K562 (cell line): ENCODE measurements around the gene LPAR5. TPM values are rescaled to one million over a fixed set of nuclear protein-coding genes. Genes with fewer than 3 reads are reported as not detected.

Experiments used
- ATAC-seq: fragments of 200-7000 bp; cut with Tn5 transposase; 3 replicates; pipeline ENCODE4 v1.9.1; 2020; ENCODE audit warnings: moderate library complexity
- BruUV-seq: library from RNA; stranded (reverse); fragments of 400-500 nt; replicated peaks from 2 replicates; lab custom pipeline; 2021; lab: Mats Ljungman, UMichigan
- CTCF ChIA-PET: fragments of 300-600 bp; formaldehyde crosslinking; extraction: SDS; loops from one replicate; lab custom pipeline; 2021; ENCODE audit warnings: low intra/inter-chr PET ratio; lab: Yijun Ruan, JAX
- POLR2A ChIA-PET: fragments of 300-600, 350-650 bp; sonication (Branson Sonifier 250); formaldehyde crosslinking; extraction: SDS; loops from one replicate; lab custom pipeline; 2021; ENCODE audit warnings: antibody characterized with exemption, inconsistent platforms; lab: Yijun Ruan, JAX
- DNase-seq, 4 experiments: peaks; one replicate each; pipeline versions ENCODE4 v3.0.0 to v3.0.0-alpha.2; 2011 to 2018; ENCODE audit warnings: low spot score in 3 of 4, mixed read lengths in 3 of 4; ENCODE audit errors: extremely low read depth in 1 of 4
- FAIRE-seq: peaks from 2 replicates; lab custom pipeline; 2011; peaks lifted over from hg19 to GRCh38; lab: Jason Lieb, UNC
- H2AFZ ChIP-seq: 2 replicates; pipeline ENCODE4 v1.6.0; 2011; ENCODE audit warnings: low read depth, low read length, control low read depth, inconsistent platforms
- H3K27ac ChIP-seq: fragments of 200-600 bp; 3 replicates; pipeline ENCODE4 v1.8.0; 2011; ENCODE audit warnings: low read depth, mild to moderate bottlenecking, control low read depth, inconsistent platforms, low read length, moderate library complexity, mixed read lengths; ENCODE audit errors: extremely low read depth
- H3K27me3 ChIP-seq, 2 experiments: fragments of 300-600 bp in 1 of 2; 2 replicates in 1 of 2; 3 replicates in 1 of 2; pipeline versions ENCODE4 v1.6.0 to v1.8.0; 2011; ENCODE audit warnings: inconsistent platforms in 2 of 2, low read length in 2 of 2, mild to moderate bottlenecking in 1 of 2, mixed read lengths in 1 of 2, moderate library complexity in 1 of 2; ENCODE audit not compliant: control insufficient read depth in 2 of 2, insufficient read depth in 2 of 2
- H3K36me3 ChIP-seq: fragments of 300-600 bp; 3 replicates; pipeline ENCODE4 v1.8.0; 2011; ENCODE audit warnings: mild to moderate bottlenecking, low read length, inconsistent platforms; ENCODE audit not compliant: control insufficient read depth, insufficient read depth
- H3K4me1 ChIP-seq, 2 experiments: fragments of 200-600 bp in 1 of 2; replicated peaks in 1 of 2; 2 replicates in 1 of 2; 3 replicates in 1 of 2; pipeline versions ENCODE4 v1.5.1 to v1.8.0; 2011; ENCODE audit warnings: inconsistent platforms in 2 of 2, low read length in 2 of 2, mild to moderate bottlenecking in 1 of 2, mixed read lengths in 1 of 2, moderate library complexity in 1 of 2; ENCODE audit not compliant: control insufficient read depth in 2 of 2, insufficient read depth in 2 of 2
- H3K4me2 ChIP-seq: 2 replicates; pipeline ENCODE4 v1.6.1; 2011; ENCODE audit warnings: low read length, control low read depth, inconsistent platforms, mixed read lengths; ENCODE audit not compliant: insufficient read depth
- H3K4me3 ChIP-seq: fragments of 200-600 bp; sonication (generic), shearing (Covaris generic); 2 replicates; pipeline ENCODE4 v1.5.1; 2016; ENCODE audit warnings: control low read depth, inconsistent platforms
- H3K79me2 ChIP-seq: fragments of 200-600 bp; 3 replicates; pipeline ENCODE4 v1.8.0; 2011; ENCODE audit warnings: low read length, inconsistent platforms; ENCODE audit not compliant: control insufficient read depth, insufficient read depth
- H3K9ac ChIP-seq, 2 experiments: 2 replicates each; pipeline versions ENCODE4 v1.6.0 to v1.6.1; 2011; ENCODE audit warnings: low read depth in 2 of 2, low read length in 2 of 2, control low read depth in 1 of 2, inconsistent platforms in 1 of 2, mild to moderate bottlenecking in 1 of 2, mixed read lengths in 1 of 2; ENCODE audit not compliant: insufficient read depth in 1 of 2
- H3K9me1 ChIP-seq: one replicate; pipeline ENCODE4 v1.6.0; 2011; ENCODE audit warnings: inconsistent platforms, mild to moderate bottlenecking, low read length, moderate library complexity; ENCODE audit not compliant: control insufficient read depth, insufficient read depth
- H3K9me3 ChIP-seq: replicated peaks from 2 replicates; pipeline ENCODE4 v1.5.1; 2011; ENCODE audit warnings: low read depth, low read length, inconsistent platforms; ENCODE audit not compliant: control insufficient read depth, insufficient read depth
- H4K20me1 ChIP-seq: replicated peaks from 2 replicates; pipeline ENCODE4 v1.6.1; 2011; ENCODE audit warnings: low read length, inconsistent platforms, mixed read lengths; ENCODE audit not compliant: control insufficient read depth, insufficient read depth
- CTCF ChIP-seq, 3 experiments: IDR thresholded peaks in 2 of 3; conservative IDR thresholded peaks in 1 of 3; 2 replicates each; pipeline ENCODE4 v1.5.1; 2011 to 2012; ENCODE audit warnings: low read length in 3 of 3, mild to moderate bottlenecking in 3 of 3, control low read depth in 2 of 3, improper control_type of control experiment in 1 of 3, inconsistent platforms in 1 of 3, low read depth in 1 of 3, mixed read lengths in 1 of 3, moderate library complexity in 1 of 3; ENCODE audit not compliant: insufficient read depth in 2 of 3
- CUX1 ChIP-seq: fragments of 200-800 bp; sonication (Bioruptor generic); IDR thresholded peaks from 2 replicates; pipeline ENCODE4 v1.6.1; 2016; ENCODE audit warnings: missing genetic modification characterization, missing compliant biosample characterization
- E2F3 ChIP-seq: fragments of 250-450 bp; sonication (Bioruptor Pico); IDR thresholded peaks from 2 replicates; pipeline ENCODE4 v1.4.0; 2020; ENCODE audit warnings: mild to moderate bottlenecking
- FOSL1 ChIP-seq: fragments of 200-800 bp; sonication (Bioruptor generic); conservative IDR thresholded peaks from 2 replicates; pipeline ENCODE4 v1.6.1; 2016; ENCODE audit warnings: missing genetic modification characterization, missing compliant biosample characterization
- JUNB ChIP-seq: fragments of 450-650 bp; formaldehyde crosslinking; conservative IDR thresholded peaks from 2 replicates; pipeline ENCODE4 v1.4.0; 2020; ENCODE audit warnings: mild to moderate bottlenecking
- POLR2G ChIP-seq: fragments of 200-400 bp; formaldehyde crosslinking; IDR thresholded peaks from 2 replicates; pipeline ENCODE4 v1.6.1; 2017; ENCODE audit warnings: low read depth, mild to moderate bottlenecking, antibody characterized with exemption, low read length, moderate library complexity
- RBFOX2 ChIP-seq: fragments of 200-400 bp; formaldehyde crosslinking; IDR thresholded peaks from 2 replicates; pipeline ENCODE4 v1.6.1; 2017; ENCODE audit warnings: low read depth, mild to moderate bottlenecking, low read length, moderate library complexity
- TRIM24 ChIP-seq, 2 experiments: fragments of 450-650 bp; IDR thresholded peaks; 2 replicates each; pipeline ENCODE4 v1.6.1; 2016
- ZEB2 ChIP-seq: fragments of 450-650 bp; IDR thresholded peaks from 2 replicates; pipeline ENCODE4 v1.6.1; 2016
- ZFX ChIP-seq: sonication (generic); formaldehyde crosslinking; IDR thresholded peaks from 2 replicates; pipeline ENCODE4 v1.8.0; 2022; ENCODE audit warnings: mild to moderate bottlenecking, missing genetic modification reagents, moderate library complexity
- ZNF639 ChIP-seq, 2 experiments: fragments of 200-800 bp in 1 of 2; sonication (Bioruptor generic) in 1 of 2; sonication (generic) in 1 of 2; formaldehyde crosslinking in 1 of 2; IDR thresholded peaks in 1 of 2; conservative IDR thresholded peaks in 1 of 2; 2 replicates each; pipeline versions ENCODE4 v1.5.0 to v1.6.1; 2016 to 2020; ENCODE audit warnings: missing compliant biosample characterization in 1 of 2, missing genetic modification characterization in 1 of 2, missing genetic modification reagents in 1 of 2
- WGBS: fragments of 100-300 bp; shearing (Covaris generic); methylation state at CpG from one replicate; pipeline ENCODE4 v1.1.6; 2016; ENCODE audit warnings: low coverage, mixed read lengths; ENCODE audit not compliant: insufficient coverage; ENCODE audit errors: missing lambda C conversion rate; 5-methylcytosine and 5-hydroxymethylcytosine counted together
- in situ Hi-C: fragments of 300-500 bp; cut with MboI; formaldehyde crosslinking; loops from 4 replicates; pipeline ENCODE4 v1.15.0; 2018; ENCODE audit warnings: inconsistent platforms, mixed read lengths
- intact Hi-C: fragments of 100-400 bp; cut with micrococcal nuclease; formaldehyde crosslinking; loops from 2 replicates; pipeline ENCODE4 v1.14.2; 2022
- polyA plus RNA-seq, 8 experiments: library from polyadenylated mRNA; depleted of rRNA in 4 of 8; stranded (reverse) in 5 of 8; unstranded in 3 of 8; fragments of >200 nt; fragmentation: Nextera tagmentation in 2 of 8; fragmentation: Illumina TruSeq in 1 of 8; extraction: Ambion mirVana in 2 of 8; extraction: Trizol in 1 of 8; gene quantifications; 2 replicates each; pipeline versions ENCODE4 v1.2.1 to v1.2.3, GENCODE V29; 2011 to 2014; ENCODE audit warnings: inconsistent platforms in 1 of 8, missing spikeins in 1 of 8
- total RNA-seq, 7 experiments: library from RNA; depleted of rRNA in 6 of 7; stranded (reverse); fragments of >200 nt in 6 of 7; fragmentation: Illumina TruSeq in 2 of 7; extraction: Trizol in 2 of 7; gene quantifications; 2 replicates each; pipeline versions ENCODE4 v1.2.1 to v1.2.3, GENCODE V29; 2011 to 2021; ENCODE audit warnings: low replicate concordance in 1 of 7

Gene LPAR5
- total and polyA plus RNA-seq, 9 of the 15 experiments (the other 6 are each of a cell fraction or from before 2014, with no cell fraction given), result 1.3 to 11.7 (median 3.6) TPM

- H3K9me3 ChIP-seq, result no peaks in the 10 kb centered on the region
- POLR2A ChIA-PET, result interaction anchor here (0.6 to 2.2 kb wide), 9 partner anchors 10 to 253 kb away, joined by 3 to 8 read pairs (median 4); partner anchors contain the start of genes TPI1 and ZNF384
- CTCF ChIA-PET, result interaction anchor here (0.7 kb wide), 1 partner anchor 76 kb away, joined by 4 read pairs; no protein-coding TSS in a partner anchor
- no peaks in the 10 kb centered on the region for H3K27me3 ChIP-seq
- H3K27ac ChIP-seq, result peak overlapping the region; percentile 85
- intact Hi-C loops (loop anchor here (1.0 to 10.0 kb wide), 3 partner anchors 9 to 211 kb away; partner anchors contain the start of genes GPR162, P3H3 and ZNF384), in situ Hi-C loops (no loop called here)
- no TSS peak for BruUV-seq
- H3K79me2 ChIP-seq, result no peaks in the 10 kb centered on the region; the same call in 2 of the 3 replicates
- ATAC-seq, result peak; percentile 89
- H2AFZ ChIP-seq, result peak overlapping the region; percentile 52
- H3K4me1 ChIP-seq, result peaks cover 29 to 43% of the 10 kb centered on the region in 2 experiments
- DNase-seq, result peak; percentile 82 to 95 (median 87)
- 28% methylated on average over 4 of the region's 21 CpGs for WGBS
- H3K36me3 ChIP-seq, result 0 out of 3 replicates have a peak, but pooled peaks cover 3% of the 10 kb centered on the region
- H3K9me1 ChIP-seq, result no peaks in the 10 kb centered on the region
- H3K4me2 ChIP-seq, result peak overlapping the region; percentile 49
- no peaks in the 10 kb centered on the region for H4K20me1 ChIP-seq
- peak; percentile 95 for FAIRE-seq
- peak overlapping the region; percentile 62 to 90 for H3K9ac ChIP-seq
- no peak overlapping the region for H3K4me3 ChIP-seq
- TF ChIP-seq POLR2G, result peak; percentile 73
- 0 out of 4 replicates have a peak, but pooled peaks of 1 of the 2 experiments have one; percentile 45 for TF ChIP-seq TRIM24 (IDR thresholded peaks at IDR 0.05)
- 0 out of 2 replicates have a peak, but pooled peaks have one; percentile 9 for TF ChIP-seq CUX1 (CRISPR knock-in tag)
- TF ChIP-seq ZNF639 (CRISPR knock-in tag; conservative IDR thresholded peaks at IDR 0.05 in 1 of 2, IDR thresholded peaks at IDR 0.05 in 1 of 2), result peak in 1 of 2 experiments; percentile 88; a peak in 2 of 4 replicates
- TF ChIP-seq FOSL1, result no peak
- no peak for TF ChIP-seq JUNB (CRISPR knock-in tag)
- peak; percentile 62 for TF ChIP-seq RBFOX2
- peak; percentile 54; the same call in 1 of the 2 replicates for TF ChIP-seq E2F3 (CRISPR knock-in tag)
- peak; percentile 90 for TF ChIP-seq ZFX
- TF ChIP-seq ZEB2, result no peak
- TF ChIP-seq CTCF (IDR thresholded peaks at IDR 0.05 in 2 of 3, conservative IDR thresholded peaks at IDR 0.05 in 1 of 3; ENCODE audit: insufficient read depth in 2 of 3, low read depth in 1 of 3, low read length in 3 of 3), result peak; percentile 24 to 44 (median 27); a peak in 2 of 6 replicates
These were observed 21.8 kb downstream of the LPAR5 start for GRCh38 chr12:6613776-6614512.
